Astrocyte of the cerebellum (primary cell): ENCODE results near the gene EIF2S2.

ENCODE experiments used
- DNase-seq: peaks from one replicate; pipeline ENCODE4 v3.0.0-alpha.2; 2011; ENCODE audit warnings: low read depth
- H3K4me3 ChIP-seq: 2 replicates; pipeline ENCODE4 v1.5.1; 2011; ENCODE audit warnings: mild to moderate bottlenecking, low read depth, low read length, moderate library complexity
- in situ Hi-C: cut with HindIII; loops from 2 replicates; pipeline ENCODE4 v1.10.0; 2017; ENCODE audit warnings: low sequenced_read_pairs
- TF ChIP-seq, protein P1 (sequence below): IDR thresholded peaks from 2 replicates; pipeline ENCODE4 v1.5.1; 2012; ENCODE audit warnings: low read length, low read depth, moderate library complexity, mild to moderate bottlenecking; ENCODE audit errors: missing control alignments

EIF2S2 gene

DNA sequence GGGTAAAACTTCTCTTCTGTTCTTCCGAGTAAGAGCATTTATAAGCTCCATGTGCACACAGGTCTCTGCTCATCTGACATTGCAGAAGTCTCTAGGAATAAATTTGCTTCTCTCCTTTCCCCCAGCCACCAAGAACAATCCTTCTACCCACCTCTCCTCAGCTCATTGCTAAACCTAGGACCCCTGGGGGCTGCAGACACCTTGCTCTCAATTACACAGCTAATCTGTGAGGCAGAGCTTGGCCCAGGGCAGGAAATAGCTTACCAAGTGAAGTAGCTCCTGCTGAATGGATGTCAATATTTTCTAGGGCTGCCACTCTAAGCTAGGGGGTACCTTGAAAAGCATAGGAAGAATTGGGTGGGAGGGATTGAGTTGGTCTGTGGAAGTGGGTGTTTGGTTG, 44.0 kb downstream of the EIF2S2 start:
- no peak for DNase-seq
- no peak overlapping the region for H3K4me3 ChIP-seq
- TF ChIP-seq, protein P1, sequence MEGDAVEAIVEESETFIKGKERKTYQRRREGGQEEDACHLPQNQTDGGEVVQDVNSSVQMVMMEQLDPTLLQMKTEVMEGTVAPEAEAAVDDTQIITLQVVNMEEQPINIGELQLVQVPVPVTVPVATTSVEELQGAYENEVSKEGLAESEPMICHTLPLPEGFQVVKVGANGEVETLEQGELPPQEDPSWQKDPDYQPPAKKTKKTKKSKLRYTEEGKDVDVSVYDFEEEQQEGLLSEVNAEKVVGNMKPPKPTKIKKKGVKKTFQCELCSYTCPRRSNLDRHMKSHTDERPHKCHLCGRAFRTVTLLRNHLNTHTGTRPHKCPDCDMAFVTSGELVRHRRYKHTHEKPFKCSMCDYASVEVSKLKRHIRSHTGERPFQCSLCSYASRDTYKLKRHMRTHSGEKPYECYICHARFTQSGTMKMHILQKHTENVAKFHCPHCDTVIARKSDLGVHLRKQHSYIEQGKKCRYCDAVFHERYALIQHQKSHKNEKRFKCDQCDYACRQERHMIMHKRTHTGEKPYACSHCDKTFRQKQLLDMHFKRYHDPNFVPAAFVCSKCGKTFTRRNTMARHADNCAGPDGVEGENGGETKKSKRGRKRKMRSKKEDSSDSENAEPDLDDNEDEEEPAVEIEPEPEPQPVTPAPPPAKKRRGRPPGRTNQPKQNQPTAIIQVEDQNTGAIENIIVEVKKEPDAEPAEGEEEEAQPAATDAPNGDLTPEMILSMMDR, result no peak
- in situ Hi-C loops, result no loop called here

DNA sequence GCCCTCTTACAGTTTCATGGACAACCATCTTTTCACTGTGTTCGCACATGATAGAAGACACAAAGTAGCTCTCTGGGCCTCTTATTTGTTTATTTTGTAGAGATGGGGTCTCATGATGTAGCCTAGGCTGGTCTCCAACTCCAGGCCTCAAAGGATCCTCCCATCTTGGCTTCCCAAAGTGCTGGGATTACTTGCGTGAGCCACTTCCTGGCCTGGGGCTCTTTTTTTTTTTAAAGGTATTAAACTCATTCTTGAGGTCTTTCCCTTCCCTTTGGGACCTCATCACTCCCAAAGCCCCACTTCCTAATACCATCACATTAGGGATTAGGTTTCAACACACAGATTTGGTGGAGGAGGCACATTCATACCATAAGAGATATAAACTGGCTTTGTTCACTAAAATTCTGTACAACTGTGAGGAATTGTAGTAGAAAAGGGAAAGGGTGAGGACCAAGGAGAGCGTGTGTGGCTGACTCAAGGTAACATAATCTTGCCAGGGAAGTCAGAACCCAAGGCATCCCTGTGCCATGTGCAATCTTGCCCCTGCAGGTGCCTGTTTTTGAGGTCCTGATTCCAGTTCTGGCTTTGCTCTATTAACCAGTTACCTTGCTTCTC, 45.5 kb downstream of the EIF2S2 start:
- in situ Hi-C loops, result no loop called here

DNA sequence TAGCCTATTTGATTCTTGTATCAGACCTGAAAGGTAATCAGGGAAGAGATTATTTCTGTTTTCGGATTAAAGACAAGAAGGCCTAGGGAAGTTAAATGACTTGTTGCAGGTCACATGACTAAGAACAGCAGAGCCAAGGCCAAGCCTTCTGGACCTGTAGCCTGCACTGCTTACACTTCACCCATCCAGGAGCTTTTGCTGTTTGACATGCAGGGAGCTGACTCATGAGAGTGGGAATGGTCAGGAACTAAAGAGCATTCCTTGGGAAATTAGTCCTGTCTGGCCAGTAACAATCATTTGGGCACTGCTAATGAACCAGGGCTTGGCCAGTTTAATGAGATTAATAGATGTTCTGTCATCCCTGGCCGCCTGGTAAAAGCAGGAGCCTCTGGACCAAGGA, 46.8 kb downstream of the EIF2S2 start:
- peak; percentile 23 for DNase-seq
- in situ Hi-C loops, result no loop called here
- TF ChIP-seq, protein P1, result no peak
- H3K4me3 ChIP-seq, result no peak overlapping the region

More for the DNA sequence above, 45.5 kb downstream of the EIF2S2 start:
- TF ChIP-seq, protein P1, result no peak
- DNase-seq, result peak; percentile 6
- H3K4me3 ChIP-seq, result no peak overlapping the region

DNA sequence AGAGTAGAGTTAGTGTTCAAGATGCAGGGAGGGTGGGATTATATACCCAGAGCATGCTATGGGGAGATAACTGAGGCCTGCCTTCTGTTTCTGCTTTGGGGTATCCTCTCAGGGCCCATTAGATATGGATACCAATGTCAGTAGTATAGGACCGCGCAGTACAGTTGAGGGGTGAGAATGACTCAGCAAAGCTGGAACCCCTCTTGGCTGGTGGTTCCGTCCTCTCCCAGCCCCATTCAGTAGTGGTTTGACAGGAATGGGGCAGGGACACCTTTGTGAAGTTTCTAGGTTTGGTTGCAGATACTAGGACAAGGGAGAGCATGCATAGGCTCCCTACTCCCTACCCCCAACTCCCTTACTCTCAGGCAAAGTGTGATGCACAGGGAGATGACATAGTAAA, 47.8 kb downstream of the EIF2S2 start:
- H3K4me3 ChIP-seq, result no peak overlapping the region
- in situ Hi-C loops, result no loop called here
- no peak for DNase-seq
- TF ChIP-seq, protein P1, result no peak

DNA sequence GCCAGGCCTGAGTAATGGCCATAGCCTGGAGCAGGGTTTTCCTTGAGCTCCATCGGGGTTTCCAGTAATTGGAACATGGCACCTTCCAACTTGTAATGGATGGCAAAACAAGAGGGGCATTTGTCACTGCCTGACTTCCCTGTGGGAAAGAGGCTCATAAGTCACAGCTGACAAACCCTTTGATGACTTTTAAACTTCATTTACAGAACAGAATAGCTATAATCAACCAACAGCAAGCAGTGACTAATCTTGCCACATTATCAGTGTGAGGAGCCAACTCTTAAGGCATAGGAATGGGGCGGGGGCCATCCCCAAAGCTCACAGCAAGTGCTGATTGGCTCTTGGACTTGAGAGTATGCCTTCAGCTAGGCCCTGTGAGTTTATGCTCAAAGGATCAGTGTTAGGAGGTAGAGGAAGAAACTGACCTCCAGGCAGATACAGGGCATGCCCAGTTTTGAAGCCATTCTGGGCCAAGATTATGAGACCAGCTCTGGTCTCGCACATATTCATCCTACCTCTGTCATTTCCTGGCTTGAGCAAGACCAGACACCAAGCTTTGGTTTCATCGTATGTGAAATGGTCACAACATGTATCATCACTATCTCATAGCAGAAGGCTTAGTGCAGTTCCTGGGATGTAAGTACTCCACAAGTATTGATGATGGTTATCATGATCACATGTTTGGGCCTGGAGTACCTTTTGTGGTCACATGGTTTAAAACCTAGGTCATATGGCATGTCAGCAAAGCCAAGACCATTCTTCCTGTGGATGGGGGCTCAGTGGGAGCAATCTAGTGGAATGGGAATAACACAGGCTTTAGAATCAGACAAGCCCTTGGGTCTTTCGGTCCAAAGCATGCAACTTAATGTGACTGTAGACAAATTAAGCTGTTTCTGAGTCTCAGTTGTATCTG, 49.2 kb downstream of the EIF2S2 start:
- no peak for DNase-seq
- TF ChIP-seq, protein P1, result no peak
- in situ Hi-C loops, result no loop called here

DNA sequence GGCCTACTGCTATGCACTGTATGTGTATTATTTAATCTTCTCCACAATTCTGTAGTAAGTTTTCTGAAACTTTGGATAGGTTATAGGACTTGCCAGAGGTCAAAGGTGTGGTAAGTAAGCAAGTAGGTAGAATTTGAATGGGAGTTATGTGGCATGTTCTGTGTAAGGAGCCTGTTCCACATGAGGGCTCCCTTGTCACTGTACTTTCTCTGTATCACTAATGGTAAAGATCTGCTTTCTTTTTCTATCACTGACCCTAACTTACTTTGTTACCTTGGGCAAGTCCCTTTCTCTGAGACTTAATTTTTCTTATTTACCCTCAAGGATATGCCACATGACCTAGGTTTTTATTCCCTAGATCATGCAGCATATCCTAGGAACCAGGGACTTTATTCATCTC, 50.3 kb downstream of the EIF2S2 start:
- H3K4me3 ChIP-seq, result no peak overlapping the region
- TF ChIP-seq, protein P1, result no peak
- in situ Hi-C loops, result no loop called here
- no peak for DNase-seq

More for the DNA sequence above, 49.2 kb downstream of the EIF2S2 start:
- no peak overlapping the region for H3K4me3 ChIP-seq
